KBM-7 (cell line): Measurements from ENCODE around the gene TTC24.
"Not testable (repeated sequence)": the region's sequence is repeated elsewhere in the genome, so short reads cannot be mapped to it uniquely, and the experiment has no call there.

Source experiments
- DNase-seq: peaks from one replicate; pipeline ENCODE4 v3.0.0-alpha.2; 2015
- in situ Hi-C: fragments of 300-500 bp; cut with MboI; formaldehyde crosslinking; loops from 2 replicates; pipeline ENCODE4 v1.14.3; 2020; ENCODE audit warnings: low sequenced_read_pairs, low pct_unique_long_range_greater_than_20kb, mixed read lengths

Gene TTC24

DNA sequence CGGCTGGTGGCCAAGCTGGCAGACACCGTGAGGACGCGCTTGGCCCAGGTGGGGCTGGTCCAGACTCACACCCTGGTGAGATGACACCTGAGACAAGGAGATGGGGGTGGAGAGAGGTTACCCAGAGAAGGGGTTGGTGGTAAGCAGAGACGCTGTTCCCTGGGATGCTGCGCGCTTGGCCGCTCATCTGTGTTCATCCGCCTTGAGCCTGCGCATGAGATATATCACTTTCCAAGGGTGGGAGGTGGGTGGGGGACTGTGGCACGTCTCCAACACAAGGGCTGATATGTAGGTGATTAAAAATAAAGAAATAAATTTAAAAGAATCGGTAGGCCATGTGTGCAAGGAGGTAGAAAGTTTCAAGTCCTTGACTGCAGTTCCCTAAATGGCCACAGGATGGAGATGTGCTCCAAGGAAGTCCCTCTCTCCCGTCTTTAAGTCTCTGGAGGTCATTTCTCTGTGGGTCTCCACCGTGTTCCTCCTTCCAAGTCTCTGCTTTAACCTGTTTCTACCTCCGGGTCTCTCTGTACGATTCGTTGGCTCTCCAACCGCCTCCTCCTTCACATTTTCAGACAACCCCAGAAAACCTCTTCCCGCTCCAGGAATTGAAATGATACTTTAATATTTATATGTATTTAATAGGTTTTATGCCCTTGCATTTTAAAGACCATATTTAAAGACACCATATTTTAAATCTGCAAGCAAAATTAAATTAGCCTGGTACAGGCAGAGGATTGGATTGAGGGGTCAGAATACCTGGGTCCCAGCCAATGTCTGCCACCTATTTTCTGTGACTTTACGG is 4.5 kb downstream of the TTC24 start:
- in situ Hi-C loops: no loop called here
- peak; percentile 90 for DNase-seq

DNA sequence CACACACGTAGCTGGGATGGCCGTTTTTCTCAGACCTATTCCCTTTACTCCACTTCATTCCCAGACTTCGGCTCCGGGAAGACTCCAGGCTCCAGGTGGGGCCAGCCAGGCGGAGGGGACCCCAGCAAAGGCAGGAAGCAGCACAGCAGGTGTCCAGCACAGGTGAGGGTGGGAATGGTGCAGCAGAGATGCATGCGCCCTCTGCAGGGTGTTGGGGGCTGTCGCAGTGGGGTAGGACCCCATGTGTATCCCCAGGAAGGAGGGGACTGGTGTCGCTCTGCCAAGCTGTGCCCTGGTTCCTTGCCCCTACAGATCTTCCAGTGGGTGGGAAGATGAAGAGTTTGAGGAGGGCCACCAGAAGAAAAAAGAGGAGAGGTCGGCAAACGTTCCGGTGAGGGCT is 5.3 kb downstream of the TTC24 start:
- DNase-seq: no peak
- in situ Hi-C loops: no loop called here

- DNase-seq: no peak
- in situ Hi-C loops: no loop called here
Measured at GRCh38 chr1:156586323-156586722, 6.8 kb downstream of the TTC24 start.

DNA sequence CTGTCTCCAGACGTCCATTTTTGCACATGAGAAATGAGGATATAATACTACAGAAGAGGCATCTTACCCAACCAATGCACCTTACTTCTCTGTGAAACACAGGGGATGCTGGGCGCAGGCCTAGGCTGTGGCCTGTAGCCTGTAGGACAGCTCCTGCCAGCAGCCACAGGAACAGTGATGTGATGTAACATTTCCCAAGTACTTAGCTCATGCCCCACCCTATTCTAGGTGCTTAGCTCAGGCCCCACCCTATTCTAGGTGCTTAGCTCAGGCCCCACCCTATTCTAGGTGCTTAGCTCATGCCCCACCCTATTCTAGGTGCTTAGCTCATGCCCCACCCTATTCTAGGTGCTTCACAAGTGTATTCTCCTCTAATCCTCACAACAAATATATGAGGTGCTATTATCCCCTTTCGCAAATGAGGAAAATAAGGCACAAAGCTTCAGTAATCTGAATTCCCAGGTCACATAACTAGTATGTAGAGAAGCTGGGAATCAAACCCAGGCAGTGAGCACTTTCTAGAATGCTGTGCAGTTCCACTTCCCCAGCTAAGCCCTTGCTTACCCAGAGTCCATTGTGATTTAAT is 7.5 kb downstream of the TTC24 start:
- DNase-seq: no peak
- in situ Hi-C loops: no loop called here

DNA sequence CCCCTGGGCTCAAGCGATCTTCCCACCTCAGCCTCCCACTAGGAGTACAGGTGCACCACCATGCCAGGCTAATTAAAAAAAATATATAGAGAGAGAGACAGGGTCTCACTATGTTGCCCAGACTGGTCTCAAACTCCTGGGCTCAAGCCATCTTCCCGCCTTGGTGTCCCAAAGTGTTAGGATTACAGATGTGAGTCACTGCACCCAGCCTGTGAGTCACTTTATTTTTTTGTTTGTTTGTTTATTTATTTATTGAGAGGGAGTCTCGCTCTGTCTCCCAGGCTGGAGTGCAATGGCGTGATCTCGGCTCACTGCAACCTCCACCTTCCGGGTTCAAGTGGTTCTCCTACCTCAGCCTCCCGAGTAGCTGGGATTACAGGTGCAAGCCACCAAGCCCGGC is 8.4 kb downstream of the TTC24 start:
- in situ Hi-C loops, DNase-seq: not testable (repeated sequence)

GRCh38 chr1:156589546-156589945 is 10.0 kb downstream of the TTC24 start:
- in situ Hi-C loops: no loop called here
- no peak for DNase-seq

DNA sequence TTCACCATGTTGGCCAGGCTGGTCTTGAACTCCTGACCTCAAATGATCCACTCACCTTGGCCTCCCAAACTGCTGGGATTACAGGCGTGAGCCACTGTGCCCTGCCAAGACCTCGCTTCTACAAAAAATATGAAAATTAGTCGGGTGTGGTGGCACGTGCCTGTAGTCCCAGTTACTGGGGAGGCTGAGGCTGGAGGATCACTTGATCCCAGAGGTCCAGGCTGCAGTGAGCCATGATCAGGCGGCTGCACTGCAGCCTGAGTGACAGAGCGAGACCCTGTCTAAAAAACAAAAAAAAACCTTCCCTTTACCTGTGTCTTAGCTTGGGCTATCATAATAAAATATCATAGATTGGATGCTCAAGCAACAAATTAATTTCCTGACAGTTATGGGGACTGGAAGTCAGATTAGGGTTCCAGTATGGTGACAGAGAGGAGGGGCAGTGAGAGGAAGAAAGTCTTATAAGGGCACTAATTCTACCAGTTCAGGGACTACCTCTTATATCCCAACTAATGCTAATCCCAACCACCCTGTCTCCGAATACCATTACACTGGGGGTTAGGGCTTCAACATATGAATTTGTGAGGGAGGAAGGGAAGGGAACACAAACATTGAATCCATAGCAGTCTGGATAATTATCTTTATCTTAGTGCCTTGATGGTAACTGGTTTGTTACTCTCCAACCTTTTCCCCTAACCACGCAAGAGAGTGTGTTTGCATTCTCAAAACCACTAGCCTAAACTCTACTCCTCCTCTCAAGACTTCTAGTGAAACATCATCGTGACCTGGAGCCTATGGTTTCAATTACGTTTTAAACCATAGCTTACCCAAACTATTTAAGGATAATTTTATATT is 11.0 kb downstream of the TTC24 start:
- DNase-seq: no peak
- in situ Hi-C loops: loop anchor here (10.0 kb wide), 1 partner anchor 126 kb away; no protein-coding TSS in a partner anchor

- in situ Hi-C loops: loop anchor here (10.0 kb wide), 1 partner anchor 126 kb away; no protein-coding TSS in a partner anchor
- no peak for DNase-seq
Measured at GRCh38 chr1:156591181-156591431, 11.6 kb downstream of the TTC24 start.

DNA sequence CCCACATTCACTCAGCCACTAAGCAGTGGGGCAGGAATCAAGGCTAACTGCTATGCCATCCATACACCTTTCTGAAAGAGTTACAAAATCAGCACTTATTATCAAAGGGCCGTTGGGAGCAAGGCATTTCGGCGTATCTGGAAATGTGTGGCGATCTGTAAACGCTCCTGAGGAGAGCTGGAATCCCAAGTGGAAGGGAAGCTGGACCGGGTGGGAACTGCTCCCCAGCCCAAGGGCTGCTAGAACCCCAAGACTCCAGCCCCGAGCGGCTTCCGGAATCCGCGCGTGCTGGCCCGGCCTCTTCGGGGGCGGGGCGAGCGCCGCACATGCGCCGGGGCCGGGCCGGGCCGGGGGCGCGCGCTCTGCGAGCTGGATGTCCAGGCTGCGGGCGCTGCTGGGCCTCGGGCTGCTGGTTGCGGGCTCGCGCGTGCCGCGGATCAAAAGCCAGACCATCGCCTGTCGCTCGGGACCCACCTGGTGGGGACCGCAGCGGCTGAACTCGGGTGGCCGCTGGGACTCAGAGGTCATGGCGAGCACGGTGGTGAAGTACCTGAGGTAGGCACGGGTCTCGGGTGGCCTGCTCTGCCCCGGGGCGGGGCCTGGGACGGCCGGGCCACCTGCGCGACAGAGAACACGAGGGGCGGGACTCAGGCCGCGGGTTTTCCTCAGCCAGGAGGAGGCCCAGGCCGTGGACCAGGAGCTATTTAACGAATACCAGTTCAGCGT is 12.1 kb downstream of the TTC24 start, which contains the start of gene NAXE:
Gene NAXE (plus strand): TSS at position 345 of the 726 bp plus-strand sequence. CDS start 29 bp downstream, at position 374.
- in situ Hi-C loops: loop anchor here (10.0 kb wide), 1 partner anchor 127 kb away; no protein-coding TSS in a partner anchor

DNA sequence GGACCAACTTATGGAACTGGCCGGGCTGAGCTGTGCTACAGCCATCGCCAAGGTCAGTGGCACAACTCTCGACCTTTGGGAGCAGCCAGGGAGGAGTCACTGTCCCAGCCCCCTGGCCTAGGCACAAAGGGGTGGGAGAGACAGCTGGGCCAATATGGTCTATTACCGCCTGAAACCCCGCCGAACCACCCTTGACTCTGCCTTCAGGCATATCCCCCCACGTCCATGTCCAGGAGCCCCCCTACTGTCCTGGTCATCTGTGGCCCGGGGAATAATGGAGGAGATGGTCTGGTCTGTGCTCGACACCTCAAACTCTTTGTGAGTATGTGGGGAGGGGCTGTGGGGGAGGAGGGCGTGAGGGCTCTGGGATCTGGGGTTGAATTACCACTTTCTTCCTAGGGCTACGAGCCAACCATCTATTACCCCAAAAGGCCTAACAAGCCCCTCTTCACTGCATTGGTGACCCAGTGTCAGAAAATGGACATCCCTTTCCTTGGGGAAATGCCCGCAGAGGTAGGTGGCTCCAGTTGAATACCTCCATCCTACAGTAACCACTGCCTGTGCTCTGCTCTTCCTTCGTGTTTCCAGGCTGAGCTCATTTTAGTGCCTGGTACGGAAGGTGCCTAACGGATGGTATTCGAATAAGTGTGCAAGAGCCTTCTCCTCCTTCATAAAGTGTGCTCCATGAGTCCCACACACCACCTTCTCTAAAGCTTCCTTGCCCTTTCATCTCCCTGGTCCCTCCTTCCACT is 12.8 kb downstream of the TTC24 start:
- DNase-seq: no peak
- in situ Hi-C loops: loop anchor here (10.0 kb wide), 1 partner anchor 128 kb away; no protein-coding TSS in a partner anchor

More for the DNA sequence above, 12.1 kb downstream of the TTC24 start, which contains the start of gene NAXE:
- peak; percentile 75 for DNase-seq

GRCh38 chr1:156592910-156593660 is 13.6 kb downstream of the TTC24 start:
- in situ Hi-C loops: loop anchor here (10.0 kb wide), 1 partner anchor 128 kb away; no protein-coding TSS in a partner anchor
- DNase-seq: no peak

- DNase-seq: no peak
- in situ Hi-C loops: loop anchor here (10.0 kb wide), 1 partner anchor 129 kb away; no protein-coding TSS in a partner anchor
Measured at GRCh38 chr1:156593661-156593989, 14.1 kb downstream of the TTC24 start.

DNA sequence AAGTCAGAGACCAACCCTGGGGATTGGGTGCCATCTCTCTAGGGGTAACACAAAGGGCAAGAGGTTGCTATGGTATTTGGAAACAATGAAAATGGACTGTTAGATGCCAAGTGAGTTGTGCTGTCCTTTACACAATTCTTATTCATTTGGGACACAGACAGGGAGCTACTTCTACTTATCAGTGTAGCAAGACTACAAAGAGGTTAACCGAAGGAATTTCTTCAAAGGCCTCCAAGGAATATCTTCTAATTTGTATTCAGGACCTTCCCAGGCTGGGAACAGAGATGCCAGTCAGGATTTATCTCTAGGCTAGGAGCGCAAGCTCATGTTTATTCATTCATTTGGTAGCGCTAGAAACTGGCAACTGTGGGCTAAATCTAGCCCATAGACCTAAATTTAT is 14.7 kb downstream of the TTC24 start:
- no peak for DNase-seq
- in situ Hi-C loops: loop anchor here (10.0 kb wide), 1 partner anchor 129 kb away; no protein-coding TSS in a partner anchor

DNA sequence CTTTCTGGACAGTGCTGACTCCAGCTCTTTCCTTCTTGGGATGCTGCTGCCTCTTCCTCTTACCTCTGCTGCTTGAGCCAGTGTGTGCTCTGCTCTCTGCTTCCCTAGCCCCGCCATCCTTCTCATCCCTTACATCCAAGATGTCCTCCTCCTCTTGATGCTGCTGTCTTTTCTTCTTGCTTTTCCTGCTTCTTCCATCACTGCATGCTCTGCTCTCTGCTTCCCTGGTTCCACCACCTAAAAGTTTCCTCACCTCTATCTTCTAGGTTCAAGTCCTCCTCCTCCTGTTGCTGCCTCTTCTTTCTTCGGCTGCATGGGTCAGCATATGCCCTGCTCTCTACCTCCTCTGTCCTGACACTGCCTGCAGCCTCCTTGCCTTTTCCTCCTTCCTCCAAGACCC is 15.5 kb downstream of the TTC24 start:
- in situ Hi-C loops: loop anchor here (10.0 kb wide), 1 partner anchor 130 kb away; no protein-coding TSS in a partner anchor
- DNase-seq: no peak

GRCh38 chr1:156596426-156596825 is 16.9 kb downstream of the TTC24 start:
- in situ Hi-C loops: loop anchor here (10.0 kb wide), 1 partner anchor 132 kb away; no protein-coding TSS in a partner anchor
- DNase-seq: no peak

GRCh38 chr1:156598125-156598524 is 18.6 kb downstream of the TTC24 start:
- in situ Hi-C loops: loop anchor here (10.0 kb wide), 1 partner anchor 133 kb away; no protein-coding TSS in a partner anchor
- no peak for DNase-seq

DNA sequence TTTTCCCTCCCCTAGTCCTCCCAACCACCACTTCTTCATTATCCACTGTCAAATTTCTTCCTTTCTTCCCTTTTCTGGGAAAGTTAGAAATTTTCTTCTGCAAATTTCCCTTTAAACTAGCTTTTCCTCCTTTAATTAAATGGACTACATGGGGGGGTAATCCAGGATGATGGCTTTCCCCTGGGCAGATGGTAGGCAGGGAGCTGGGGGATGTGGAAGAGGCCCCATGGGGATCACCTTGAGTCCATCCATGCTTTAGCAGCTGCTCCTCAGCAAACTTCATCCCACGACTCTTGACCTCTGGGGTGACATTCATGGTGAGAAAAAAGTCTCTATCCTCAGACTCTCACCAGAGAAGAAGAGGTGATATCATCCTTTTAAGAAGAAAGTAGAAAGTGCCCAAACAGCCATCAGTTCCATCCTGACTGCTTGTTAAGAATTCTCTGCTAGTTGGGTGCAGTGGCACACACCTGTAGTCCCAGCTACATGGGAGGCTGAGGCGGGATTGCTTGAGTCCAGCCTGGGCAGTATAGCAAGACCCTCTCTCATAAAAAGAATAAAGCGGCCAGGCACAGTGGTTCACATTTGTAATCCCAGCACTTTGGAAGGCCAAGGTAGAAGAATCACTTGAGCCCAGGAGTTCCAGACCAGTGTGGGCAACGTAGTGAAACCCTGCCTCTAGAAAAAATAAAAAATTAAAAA is 19.4 kb downstream of the TTC24 start:
- DNase-seq: no peak
- in situ Hi-C loops: loop anchor here (10.0 kb wide), 1 partner anchor 134 kb away; no protein-coding TSS in a partner anchor
